Fibroblast of upper back skin (primary cell): ENCODE data around the gene WDFY2.
A peak's percentile ranks its signal among the peaks of the same experiment; 100 is the strongest.

Source experiments
- DNase-seq: peaks from one replicate; pipeline ENCODE4 v3.0.0-alpha.2; 2013

Gene WDFY2

DNA sequence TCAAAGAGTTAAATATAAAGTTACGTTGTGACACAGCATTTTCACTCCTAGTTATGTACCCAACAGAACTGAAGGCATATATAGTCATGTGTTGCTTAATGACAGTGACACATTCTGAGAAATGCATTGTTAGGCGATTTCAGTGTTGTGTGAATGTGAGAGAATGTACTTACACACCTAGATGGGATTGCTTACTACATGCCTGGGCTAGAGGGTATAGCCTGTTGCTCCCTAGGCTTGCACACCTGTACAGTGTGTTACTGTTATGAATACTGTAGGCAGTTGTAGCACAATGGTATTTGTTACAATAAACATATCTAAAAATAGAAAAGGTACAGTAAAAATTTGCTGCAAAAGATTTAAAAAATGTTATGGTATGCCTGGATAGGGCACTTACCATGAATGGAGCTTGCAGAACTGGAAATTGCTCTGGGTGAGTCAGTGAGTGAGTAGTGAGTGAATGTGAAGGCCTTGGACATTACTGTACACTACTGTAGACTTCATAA is 130.5 kb downstream of the WDFY2 start:
- DNase-seq: peak; percentile 74

DNA sequence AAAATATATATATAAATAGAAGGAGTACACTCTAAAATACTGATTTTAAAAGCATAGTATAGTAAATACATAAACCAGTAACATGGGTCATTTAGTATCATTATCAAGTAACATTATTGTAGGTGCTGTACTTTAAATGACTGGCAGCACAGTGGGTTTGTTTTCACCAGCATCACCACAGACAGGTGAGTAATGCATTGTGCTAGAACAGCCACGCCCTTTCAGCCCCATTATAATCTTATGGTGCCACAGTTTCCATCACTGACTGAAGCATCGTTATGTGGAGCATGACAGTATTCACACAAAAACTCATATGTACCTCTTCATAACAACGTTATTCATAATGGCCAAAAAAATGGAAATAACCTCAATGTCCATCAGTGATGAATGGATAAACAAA is 131.4 kb downstream of the WDFY2 start:
- no peak for DNase-seq

DNA sequence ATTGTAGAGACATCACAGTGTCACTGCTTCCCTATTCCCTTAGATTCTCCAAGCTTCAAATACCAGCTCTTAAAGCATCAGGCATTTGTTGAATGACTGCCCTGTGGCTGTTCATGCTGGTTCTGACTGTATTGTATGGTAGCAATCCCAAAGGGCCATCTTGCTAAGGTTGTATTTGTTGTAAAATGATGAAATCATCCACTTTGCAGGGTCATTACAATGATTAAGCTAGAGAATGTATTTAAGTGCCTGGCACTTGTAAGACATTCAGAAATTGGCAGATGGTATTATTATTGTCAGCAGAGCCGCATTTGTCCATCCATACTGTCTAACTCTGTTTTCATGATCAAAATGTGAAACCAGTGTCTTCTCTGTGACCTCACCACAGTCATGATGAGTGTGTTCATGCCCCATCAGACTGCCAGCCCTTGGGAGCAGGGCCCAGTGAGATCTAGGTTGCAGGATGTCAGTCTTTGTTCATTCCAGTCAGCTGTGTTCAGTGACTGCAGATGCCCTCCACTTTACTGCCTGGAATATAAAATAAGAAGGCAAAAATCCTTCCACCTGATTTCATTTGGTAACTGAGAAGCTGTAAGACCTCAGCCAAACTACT is 133.6 kb downstream of the WDFY2 start:
- DNase-seq: peak; percentile 25

DNA sequence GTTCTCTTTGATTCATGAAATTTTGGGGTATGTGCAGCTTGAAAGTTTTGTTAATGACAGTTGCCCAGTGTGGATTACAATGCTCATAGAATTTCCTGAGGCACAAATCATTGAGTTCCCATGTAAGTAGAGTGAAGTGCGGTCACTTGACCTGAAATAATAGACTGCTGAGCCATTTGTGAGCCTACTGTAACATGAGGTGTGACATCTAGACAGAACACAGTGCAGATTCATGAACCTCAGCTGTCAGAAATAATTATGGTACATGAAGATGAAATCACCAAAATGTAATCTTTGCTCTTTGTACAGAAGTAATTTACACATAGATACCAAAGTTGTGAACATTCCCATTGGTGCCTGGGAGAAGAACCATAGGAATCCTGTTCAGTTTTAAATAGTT is 135.1 kb downstream of the WDFY2 start:
- DNase-seq: no peak

- no peak for DNase-seq
These were observed 137.2 kb downstream of the WDFY2 start for GRCh38 chr13:51721496-51721895.

GRCh38 chr13:51723529-51723928 is 139.3 kb downstream of the WDFY2 start:
- DNase-seq: no peak

DNA sequence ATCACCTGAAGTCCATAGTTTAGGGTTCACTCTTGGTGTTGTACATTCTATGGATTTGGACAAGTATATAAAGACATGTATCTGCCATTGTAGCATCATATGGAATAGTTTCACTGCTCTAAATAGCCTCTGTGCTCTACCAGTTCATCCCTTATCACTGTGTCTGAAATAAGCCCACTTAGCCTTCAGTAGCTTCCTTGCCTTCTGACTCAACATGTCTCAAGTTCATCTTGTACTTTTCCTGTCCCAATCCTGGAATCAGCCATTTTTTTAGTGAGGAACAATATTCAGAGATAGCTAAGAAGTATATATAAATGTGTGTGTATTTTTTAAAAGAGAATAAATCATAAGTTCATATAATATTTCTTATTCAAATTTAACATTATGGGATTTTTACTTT is 140.5 kb downstream of the WDFY2 start:
- DNase-seq: no peak

- peak; percentile 81 for DNase-seq
These were observed 142.4 kb downstream of the WDFY2 start for GRCh38 chr13:51726446-51727193.

GRCh38 chr13:51727634-51728274 is 143.5 kb downstream of the WDFY2 start:
- no peak for DNase-seq

DNA sequence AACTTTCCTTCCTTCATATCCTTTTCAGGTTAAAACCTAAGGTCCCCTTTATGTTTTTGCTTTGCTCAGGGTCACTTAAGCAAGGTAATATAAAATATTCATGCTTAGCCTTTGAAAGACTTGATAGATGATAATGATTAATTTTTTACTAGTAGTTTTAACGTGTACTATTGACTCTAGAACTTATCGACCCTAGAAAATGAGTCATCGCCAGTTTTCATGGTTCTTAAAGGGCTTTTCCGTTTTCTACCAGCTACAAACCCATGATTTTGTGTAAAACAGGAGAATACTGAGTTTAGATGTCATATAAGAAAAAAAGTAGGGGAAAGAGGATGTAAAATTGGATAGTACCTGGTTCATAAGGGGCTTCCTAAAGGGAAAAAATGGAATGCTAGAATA is 144.0 kb downstream of the WDFY2 start:
- no peak for DNase-seq

DNA sequence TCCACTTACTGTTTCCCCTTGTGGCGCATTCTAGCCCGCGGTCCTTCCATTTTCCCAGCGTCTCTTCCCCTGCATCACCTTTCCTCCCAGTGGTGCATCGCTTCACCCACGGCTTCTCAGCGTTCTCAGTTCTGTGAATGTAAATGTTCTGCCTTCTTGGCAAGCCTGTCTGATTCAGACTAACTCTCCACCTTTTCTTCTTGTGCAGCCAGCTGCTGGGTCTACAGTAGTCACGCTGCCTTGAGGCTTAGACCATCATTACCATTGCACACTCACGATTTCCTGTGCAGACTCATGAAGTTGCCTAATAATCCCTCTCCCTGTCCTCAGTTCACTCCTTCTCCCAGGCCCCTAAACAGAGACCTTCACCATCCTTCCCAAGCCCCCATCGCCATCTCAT is 144.7 kb downstream of the WDFY2 start:
- peak; percentile 82 for DNase-seq

GRCh38 chr13:51729866-51730553 is 145.7 kb downstream of the WDFY2 start:
- DNase-seq: peak; percentile 90

GRCh38 chr13:51730927-51731326 is 146.7 kb downstream of the WDFY2 start:
- DNase-seq: no peak

- DNase-seq: peak; percentile 72
These were observed 147.5 kb downstream of the WDFY2 start for GRCh38 chr13:51731759-51732158.

DNA sequence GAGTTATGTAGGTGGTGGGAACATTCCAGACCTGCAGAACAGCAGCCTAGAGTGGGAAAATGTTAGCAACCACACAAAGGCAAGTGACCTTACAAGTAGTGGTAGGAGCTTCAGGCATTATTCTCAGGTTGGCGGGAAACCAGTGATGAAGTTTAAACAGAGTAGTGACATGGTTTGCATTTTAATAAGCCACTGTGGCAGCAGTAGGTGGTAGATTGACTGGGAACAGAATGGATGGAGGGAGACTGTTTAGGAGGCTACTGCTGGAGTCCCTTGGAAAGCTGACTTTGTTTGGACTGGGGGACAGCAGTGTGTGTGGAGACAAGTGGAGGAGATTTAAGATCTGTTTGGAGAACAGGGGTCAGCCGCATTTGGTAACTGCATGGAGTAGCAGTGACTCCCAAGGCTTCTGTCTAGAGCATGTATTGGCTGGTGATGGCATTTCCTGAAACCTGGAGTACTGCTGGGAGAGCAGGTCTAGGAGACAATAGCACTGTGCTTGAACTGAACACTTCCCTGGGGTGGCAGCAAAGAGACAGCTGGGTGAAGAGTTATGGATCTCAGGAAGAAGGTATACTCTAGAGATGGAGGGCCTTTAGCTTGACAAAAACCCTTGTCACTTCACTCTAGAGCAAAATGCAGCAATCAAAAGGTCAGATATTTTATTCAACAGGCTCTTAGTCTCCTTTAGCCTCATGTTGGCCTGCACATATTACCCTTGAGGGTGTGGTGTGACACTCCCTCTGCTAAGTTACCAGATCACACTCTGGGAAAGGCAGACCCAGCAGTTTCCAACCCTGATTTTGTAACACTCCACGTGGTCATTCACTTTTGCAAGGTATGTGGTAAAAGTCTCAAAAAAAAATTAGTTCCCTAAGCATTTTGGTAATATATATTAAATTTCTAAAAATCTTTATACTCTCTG is 149.4 kb downstream of the WDFY2 start:
- peak; percentile 29 for DNase-seq

DNA sequence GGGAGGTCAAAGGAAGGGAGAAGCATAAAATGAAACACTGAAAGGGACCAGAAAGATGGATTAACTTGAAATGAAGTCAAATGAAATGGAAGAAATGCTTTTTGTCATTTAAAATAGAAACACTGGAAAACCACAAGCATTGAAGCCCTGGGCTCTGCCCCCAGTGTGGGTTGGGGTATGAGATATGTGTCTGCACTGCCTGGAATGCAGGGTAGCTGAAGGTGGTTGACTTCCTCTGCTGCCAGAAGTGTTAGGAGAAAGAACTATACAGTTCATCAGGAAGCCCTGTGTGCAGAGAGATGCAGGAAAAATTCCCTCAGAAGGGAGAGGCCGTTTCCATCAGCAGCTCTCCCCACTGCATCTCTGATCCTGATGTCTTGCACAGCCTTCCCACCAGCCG is 150.5 kb downstream of the WDFY2 start:
- peak; percentile 79 for DNase-seq

GRCh38 chr13:51737609-51738008 is 153.3 kb downstream of the WDFY2 start:
- no peak for DNase-seq

- no peak for DNase-seq
These were observed 154.1 kb downstream of the WDFY2 start for GRCh38 chr13:51738226-51738905.

- DNase-seq: no peak
These were observed 154.9 kb downstream of the WDFY2 start for GRCh38 chr13:51739027-51739764.

DNA sequence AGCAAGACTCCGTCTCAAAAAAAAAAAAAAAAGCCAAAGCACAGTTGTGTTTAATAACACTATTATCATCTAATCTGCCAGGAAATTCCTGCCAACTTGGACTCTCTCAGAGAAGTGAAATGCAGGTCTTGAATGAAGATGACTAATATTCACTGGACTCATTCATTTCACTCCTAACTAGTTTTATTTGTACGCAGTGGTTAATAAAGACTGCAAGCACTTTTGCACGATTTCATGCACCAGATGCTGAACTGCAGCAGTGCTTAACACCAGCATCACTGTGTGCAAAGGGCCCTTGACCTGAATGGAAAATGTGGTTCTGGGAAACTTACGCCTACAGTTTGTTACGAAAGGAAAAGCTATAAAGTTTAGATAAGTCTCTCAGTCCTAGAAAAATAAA is 156.4 kb downstream of the WDFY2 start:
- DNase-seq: peak; percentile 22

DNA sequence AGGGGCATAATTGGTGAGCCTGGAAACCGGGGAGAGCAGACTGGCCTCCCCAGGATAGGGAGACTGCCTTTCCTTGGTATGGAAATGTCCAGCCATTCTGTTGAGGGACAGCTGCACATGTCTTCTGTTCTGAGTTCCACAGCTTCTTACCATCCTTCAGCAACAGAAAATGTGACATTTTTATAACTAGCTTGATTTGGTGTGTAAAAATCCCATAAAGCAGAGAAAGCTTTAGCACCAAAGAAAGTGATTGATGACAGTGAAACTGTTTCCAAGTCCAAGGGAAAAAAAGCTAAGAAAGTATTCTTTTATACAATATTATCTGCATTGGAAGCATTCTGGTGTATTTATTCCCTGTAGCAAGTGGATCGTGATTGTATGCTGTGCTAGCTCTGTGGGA is 157.8 kb downstream of the WDFY2 start:
- no peak for DNase-seq
